H1 (cell line): Measurements from ENCODE around the gene MYADM.

Source experiments
- CTCF ChIP-seq, 3 experiments: IDR thresholded peaks; 1 replicate in 2 of 3; 2 replicates in 1 of 3; pipeline versions ENCODE4 v1.5.1 to v1.6.1; 2011; ENCODE audit warnings: low read length in 3 of 3, mild to moderate bottlenecking in 3 of 3, inconsistent platforms in 2 of 3, low read depth in 1 of 3, moderate library complexity in 1 of 3; ENCODE audit not compliant: insufficient read depth in 1 of 3; ENCODE audit errors: control extremely low read depth in 1 of 3
- EZH2 ChIP-seq: fragments of 200-600 bp; sonication (generic); IDR thresholded peaks from 2 replicates; pipeline ENCODE4 v1.7.1; 2012; ENCODE audit warnings: low read depth, mild to moderate bottlenecking, moderate library complexity, low read length, inconsistent platforms; ENCODE audit not compliant: severe bottlenecking
- NANOG ChIP-seq: IDR thresholded peaks from 2 replicates; pipeline ENCODE4 v1.6.1; 2011; ENCODE audit warnings: low read length, low read depth, mild to moderate bottlenecking, inconsistent platforms; ENCODE audit not compliant: insufficient read depth, poor library complexity, severe bottlenecking
- TEAD4 ChIP-seq: IDR thresholded peaks from 2 replicates; pipeline ENCODE4 v1.6.1; 2012; ENCODE audit warnings: low read depth, low read length, inconsistent platforms, mixed read lengths

- TF ChIP-seq CTCF (IDR thresholded peaks at IDR 0.05; ENCODE audit: control extremely low read depth in 1 of 3, insufficient read depth in 1 of 3, low read depth in 1 of 3, low read length in 3 of 3) (no peak), TEAD4 (no peak), NANOG (no peak), EZH2 (no peak)
Measured at GRCh38 chr19:53905787-53906186, 38.1 kb downstream of the MYADM start.
